Measurements from ENCODE around the gene ABCA1. TPM values are rescaled to one million over a fixed set of nuclear protein-coding genes. Genes with fewer than 3 reads are reported as not detected.
"Not testable (repeated sequence)": the region's sequence is repeated elsewhere in the genome, so short reads cannot be mapped to it uniquely, and the experiment has no call there.

Gene ABCA1
- total and polyA plus RNA-seq, 10 of the 15 experiments (the other 5 are each of a cell fraction or from before 2014, with no cell fraction given), result 0.01 to 0.56 (median 0.16) TPM

DNA sequence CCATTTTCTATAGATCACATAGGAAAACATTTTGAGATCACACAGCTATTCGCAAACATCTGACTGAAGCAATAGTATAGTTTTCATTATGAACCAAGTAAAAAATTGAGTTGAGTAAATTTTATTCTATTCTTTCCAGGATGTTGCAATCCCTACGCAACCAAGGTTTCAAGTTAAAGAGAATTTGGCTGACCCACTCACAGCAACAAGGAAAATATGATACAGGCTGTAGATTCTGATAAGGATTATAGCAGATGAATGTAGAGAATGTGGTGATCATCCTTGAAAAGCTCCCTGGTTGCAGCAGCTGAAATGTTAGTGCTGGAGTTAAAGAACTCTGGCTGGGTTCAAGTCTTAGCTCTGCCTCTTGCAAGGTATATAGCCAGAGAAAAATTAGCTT lies 4.7 kb downstream of the ABCA1 start (continued):
- TF ChIP-seq CTCF (IDR thresholded peaks at IDR 0.05 in 2 of 3, conservative IDR thresholded peaks at IDR 0.05 in 1 of 3; ENCODE audit: control insufficient read depth in 2 of 3, extremely low read depth in 1 of 3, insufficient read depth in 1 of 3, low read depth in 3 of 3, low read length in 3 of 3), result no peak
- TF ChIP-seq E2F8 (IDR thresholded peaks at IDR 0.05; ENCODE audit: low read depth, partially characterized antibody), result no peak

DNA sequence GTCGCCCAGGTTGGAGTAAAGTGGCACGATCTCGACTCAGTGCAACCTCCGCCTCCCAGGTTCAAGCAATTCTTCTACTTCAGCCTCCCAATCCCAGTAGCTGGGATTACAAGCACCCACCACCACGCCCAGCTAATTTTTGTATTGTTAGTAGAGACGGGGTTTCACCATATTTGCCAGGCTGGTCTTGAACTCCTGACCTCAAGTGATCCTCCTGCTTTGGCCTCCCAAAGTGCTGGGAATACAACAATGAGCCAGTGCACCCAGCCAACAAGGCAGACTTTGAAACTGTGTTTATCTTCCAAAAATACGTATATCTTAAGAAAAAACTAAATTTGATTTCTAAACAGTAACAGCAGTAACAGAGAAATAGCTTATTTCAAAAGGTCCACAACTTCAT lies 5.2 kb downstream of the ABCA1 start:
- POLR2A ChIA-PET; H3K79me2 ChIP-seq (ENCODE audit: control insufficient read depth, insufficient read depth, low read length); in situ Hi-C loops (cut with MboI); H2AFZ ChIP-seq (ENCODE audit: control insufficient read depth, low read depth, low read length); H3K4me3 ChIP-seq; ATAC-seq; H3K27ac ChIP-seq (ENCODE audit: control insufficient read depth, insufficient read depth); H3K27me3 ChIP-seq (replicated peaks in 1 of 2; ENCODE audit: control insufficient read depth in 2 of 2, insufficient read depth in 2 of 2, low read length in 1 of 2); H3K4me2 ChIP-seq (ENCODE audit: control insufficient read depth, insufficient read depth); SMC1A ChIA-PET (ENCODE audit: uncharacterized antibody, unreplicated experiment); FAIRE-seq; RAD21 ChIA-PET (ENCODE audit: unreplicated experiment); DNase-seq (ENCODE audit: low read depth, low spot score); H3K9ac ChIP-seq (ENCODE audit: control insufficient read depth, insufficient read depth, low read length); BruUV-seq (replicated peaks); H4K20me1 ChIP-seq (ENCODE audit: control insufficient read depth, insufficient read depth); H3K4me1 ChIP-seq (ENCODE audit: control insufficient read depth, insufficient read depth, low read length); intact Hi-C loops (cut with micrococcal nuclease; ENCODE audit: unreplicated experiment); H3K9me3 ChIP-seq (replicated peaks; ENCODE audit: control insufficient read depth, insufficient read depth, low read length); H3K36me3 ChIP-seq (ENCODE audit: control insufficient read depth in 2 of 2, insufficient read depth in 2 of 2, low read length in 1 of 2): not testable (repeated sequence)
- CTCF ChIA-PET, result interaction anchor here (1.0 kb wide), 1 partner anchor 142 kb away, joined by 3 read pairs; no protein-coding TSS in a partner anchor
- 66% methylated on average over 7 of the region's 7 CpGs for WGBS (ENCODE audit: insufficient coverage, insufficient replicate concordance, low lambda C conversion rate, missing lambda C conversion rate)
